SK-N-MC (cell line): Measurements from ENCODE around the gene LRCOL1.

Experiments
- EZH2 ChIP-seq: fragments of 200-600 bp; sonication (generic); IDR thresholded peaks from one replicate; pipeline ENCODE4 v1.6.1; 2017; ENCODE audit warnings: antibody characterized with exemption
- FOXP2 ChIP-seq: optimal IDR thresholded peaks from 2 replicates; pipeline ENCODE3; 2011; ENCODE audit warnings: mild to moderate bottlenecking, moderate library complexity; ENCODE audit not compliant: insufficient read depth; ENCODE audit errors: extremely low read length, control extremely low read depth
- POLR2AphosphoS5 ChIP-seq: IDR thresholded peaks from 2 replicates; pipeline ENCODE4 v1.6.1; 2012; ENCODE audit warnings: mild to moderate bottlenecking, low read depth, low read length, borderline replicate concordance

- TF ChIP-seq FOXP2 (no peak), EZH2 (no peak), POLR2AphosphoS5 (no peak)
Observed at GRCh38 chr12:132562489-132563021, 47.8 kb downstream of the LRCOL1 start.
